ENCODE results near the gene CASP2.

DNA sequence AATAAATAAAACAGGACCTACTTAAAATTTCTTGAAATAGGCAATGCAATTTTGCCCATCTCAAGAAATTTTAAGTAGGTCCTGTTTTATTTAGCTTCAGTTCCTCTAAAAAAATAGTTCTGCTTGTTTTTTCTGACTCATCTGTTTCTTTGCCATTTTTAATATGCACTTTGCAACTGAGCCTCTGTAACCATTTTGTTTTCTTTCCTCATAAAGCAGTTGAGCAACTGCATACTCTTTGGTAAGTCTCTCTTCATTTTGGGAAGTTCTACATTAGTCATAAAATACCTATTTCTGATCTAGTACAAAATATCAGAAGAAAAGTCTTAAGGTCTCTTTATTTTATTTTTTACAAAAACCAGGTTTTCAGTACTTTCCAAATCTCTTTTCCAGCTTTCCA, 48.3 kb upstream of the CASP2 start:
- TF ChIP-seq, protein P1, sequence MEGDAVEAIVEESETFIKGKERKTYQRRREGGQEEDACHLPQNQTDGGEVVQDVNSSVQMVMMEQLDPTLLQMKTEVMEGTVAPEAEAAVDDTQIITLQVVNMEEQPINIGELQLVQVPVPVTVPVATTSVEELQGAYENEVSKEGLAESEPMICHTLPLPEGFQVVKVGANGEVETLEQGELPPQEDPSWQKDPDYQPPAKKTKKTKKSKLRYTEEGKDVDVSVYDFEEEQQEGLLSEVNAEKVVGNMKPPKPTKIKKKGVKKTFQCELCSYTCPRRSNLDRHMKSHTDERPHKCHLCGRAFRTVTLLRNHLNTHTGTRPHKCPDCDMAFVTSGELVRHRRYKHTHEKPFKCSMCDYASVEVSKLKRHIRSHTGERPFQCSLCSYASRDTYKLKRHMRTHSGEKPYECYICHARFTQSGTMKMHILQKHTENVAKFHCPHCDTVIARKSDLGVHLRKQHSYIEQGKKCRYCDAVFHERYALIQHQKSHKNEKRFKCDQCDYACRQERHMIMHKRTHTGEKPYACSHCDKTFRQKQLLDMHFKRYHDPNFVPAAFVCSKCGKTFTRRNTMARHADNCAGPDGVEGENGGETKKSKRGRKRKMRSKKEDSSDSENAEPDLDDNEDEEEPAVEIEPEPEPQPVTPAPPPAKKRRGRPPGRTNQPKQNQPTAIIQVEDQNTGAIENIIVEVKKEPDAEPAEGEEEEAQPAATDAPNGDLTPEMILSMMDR (conservative IDR thresholded peaks at IDR 0.05 in 1 of 2, IDR thresholded peaks at IDR 0.05 in 1 of 2; ENCODE audit: low read depth in 1 of 2, low read length in 2 of 2), result no peak
- TF ChIP-seq EZH2 (IDR thresholded peaks at IDR 0.05; ENCODE audit: low read length, missing control alignments), result no peak

Measured in fibroblast of lung (primary cell).